HepG2 (cell line): ENCODE measurements around the gene KIFAP3.

Source experiments
- CREM ChIP-seq, 2 experiments: sonication (generic) in 1 of 2; formaldehyde crosslinking in 1 of 2; IDR thresholded peaks; 2 replicates each; pipeline versions ENCODE4 v1.4.0 to v1.6.1; 2016 to 2020; ENCODE audit warnings: antibody characterized with exemption in 1 of 2, mild to moderate bottlenecking in 1 of 2, missing genetic modification reagents in 1 of 2
- ELF1 ChIP-seq: sonication (generic); formaldehyde crosslinking; IDR thresholded peaks from 2 replicates; pipeline ENCODE4 v1.4.0; 2020; ENCODE audit warnings: missing genetic modification reagents
- FOXA3 ChIP-seq: IDR thresholded peaks from 2 replicates; pipeline ENCODE4 v1.6.1; 2016; ENCODE audit warnings: missing genetic modification reagents, missing compliant biosample characterization
- REXO4 ChIP-seq: sonication (generic); formaldehyde crosslinking; IDR thresholded peaks from 2 replicates; pipeline ENCODE4 v1.8.0; 2022; ENCODE audit warnings: missing genetic modification reagents, mild to moderate bottlenecking, borderline replicate concordance
- RXRA ChIP-seq: sonication (generic); formaldehyde crosslinking; IDR thresholded peaks from 2 replicates; pipeline ENCODE4 v1.5.1; 2020; ENCODE audit warnings: missing genetic modification reagents
- SRF ChIP-seq: IDR thresholded peaks from 2 replicates; pipeline ENCODE4 v1.6.1; 2011; ENCODE audit warnings: mild to moderate bottlenecking, low read depth, low read length, moderate library complexity
- TAF1 ChIP-seq: sonication (generic); formaldehyde crosslinking; IDR thresholded peaks from 2 replicates; pipeline ENCODE4 v1.4.0; 2020; ENCODE audit warnings: missing genetic modification reagents
- TF ChIP-seq, protein P1 (sequence below): sonication (generic); formaldehyde crosslinking; IDR thresholded peaks from 2 replicates; pipeline ENCODE4 v1.5.0; 2020; ENCODE audit warnings: missing genetic modification reagents
- TF ChIP-seq, protein P2 (sequence below): sonication (generic); formaldehyde crosslinking; IDR thresholded peaks from 2 replicates; pipeline ENCODE4 v1.4.0; 2020; ENCODE audit warnings: low read depth, missing genetic modification reagents

DNA sequence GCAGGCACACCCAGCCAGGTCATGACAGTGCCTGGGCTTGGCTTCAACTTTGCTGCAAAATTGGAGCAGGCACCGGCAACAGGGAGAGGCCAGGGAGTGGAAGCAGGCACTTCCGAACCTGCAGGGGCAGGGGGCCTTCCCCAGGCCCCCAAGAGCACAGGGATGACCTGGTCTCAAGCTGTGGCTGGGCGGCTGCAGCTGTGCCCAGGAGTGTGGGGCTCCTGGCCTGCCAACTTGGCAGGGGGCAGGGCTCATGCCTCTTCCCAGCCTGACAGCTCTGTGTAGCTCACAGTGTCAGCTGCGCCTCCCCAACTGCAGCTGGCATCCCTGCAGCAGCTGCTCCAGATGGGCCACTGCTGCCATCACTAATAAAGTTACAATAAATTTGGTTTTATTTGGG is 129.3 kb downstream of the KIFAP3 start:
- TF ChIP-seq, protein P1, sequence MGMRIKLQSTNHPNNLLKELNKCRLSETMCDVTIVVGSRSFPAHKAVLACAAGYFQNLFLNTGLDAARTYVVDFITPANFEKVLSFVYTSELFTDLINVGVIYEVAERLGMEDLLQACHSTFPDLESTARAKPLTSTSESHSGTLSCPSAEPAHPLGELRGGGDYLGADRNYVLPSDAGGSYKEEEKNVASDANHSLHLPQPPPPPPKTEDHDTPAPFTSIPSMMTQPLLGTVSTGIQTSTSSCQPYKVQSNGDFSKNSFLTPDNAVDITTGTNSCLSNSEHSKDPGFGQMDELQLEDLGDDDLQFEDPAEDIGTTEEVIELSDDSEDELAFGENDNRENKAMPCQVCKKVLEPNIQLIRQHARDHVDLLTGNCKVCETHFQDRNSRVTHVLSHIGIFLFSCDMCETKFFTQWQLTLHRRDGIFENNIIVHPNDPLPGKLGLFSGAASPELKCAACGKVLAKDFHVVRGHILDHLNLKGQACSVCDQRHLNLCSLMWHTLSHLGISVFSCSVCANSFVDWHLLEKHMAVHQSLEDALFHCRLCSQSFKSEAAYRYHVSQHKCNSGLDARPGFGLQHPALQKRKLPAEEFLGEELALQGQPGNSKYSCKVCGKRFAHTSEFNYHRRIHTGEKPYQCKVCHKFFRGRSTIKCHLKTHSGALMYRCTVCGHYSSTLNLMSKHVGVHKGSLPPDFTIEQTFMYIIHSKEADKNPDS (CRISPR knock-in tag) = no peak
- TF ChIP-seq RXRA (CRISPR knock-in tag) = no peak
- no peak for TF ChIP-seq REXO4 (CRISPR knock-in tag)
- no peak for TF ChIP-seq CREM (IDR thresholded peaks at IDR 0.05)
- TF ChIP-seq CREM (CRISPR knock-in tag; IDR thresholded peaks at IDR 0.05) = no peak
- no peak for TF ChIP-seq SRF
- no peak for TF ChIP-seq TAF1 (CRISPR knock-in tag)
- TF ChIP-seq, protein P2, sequence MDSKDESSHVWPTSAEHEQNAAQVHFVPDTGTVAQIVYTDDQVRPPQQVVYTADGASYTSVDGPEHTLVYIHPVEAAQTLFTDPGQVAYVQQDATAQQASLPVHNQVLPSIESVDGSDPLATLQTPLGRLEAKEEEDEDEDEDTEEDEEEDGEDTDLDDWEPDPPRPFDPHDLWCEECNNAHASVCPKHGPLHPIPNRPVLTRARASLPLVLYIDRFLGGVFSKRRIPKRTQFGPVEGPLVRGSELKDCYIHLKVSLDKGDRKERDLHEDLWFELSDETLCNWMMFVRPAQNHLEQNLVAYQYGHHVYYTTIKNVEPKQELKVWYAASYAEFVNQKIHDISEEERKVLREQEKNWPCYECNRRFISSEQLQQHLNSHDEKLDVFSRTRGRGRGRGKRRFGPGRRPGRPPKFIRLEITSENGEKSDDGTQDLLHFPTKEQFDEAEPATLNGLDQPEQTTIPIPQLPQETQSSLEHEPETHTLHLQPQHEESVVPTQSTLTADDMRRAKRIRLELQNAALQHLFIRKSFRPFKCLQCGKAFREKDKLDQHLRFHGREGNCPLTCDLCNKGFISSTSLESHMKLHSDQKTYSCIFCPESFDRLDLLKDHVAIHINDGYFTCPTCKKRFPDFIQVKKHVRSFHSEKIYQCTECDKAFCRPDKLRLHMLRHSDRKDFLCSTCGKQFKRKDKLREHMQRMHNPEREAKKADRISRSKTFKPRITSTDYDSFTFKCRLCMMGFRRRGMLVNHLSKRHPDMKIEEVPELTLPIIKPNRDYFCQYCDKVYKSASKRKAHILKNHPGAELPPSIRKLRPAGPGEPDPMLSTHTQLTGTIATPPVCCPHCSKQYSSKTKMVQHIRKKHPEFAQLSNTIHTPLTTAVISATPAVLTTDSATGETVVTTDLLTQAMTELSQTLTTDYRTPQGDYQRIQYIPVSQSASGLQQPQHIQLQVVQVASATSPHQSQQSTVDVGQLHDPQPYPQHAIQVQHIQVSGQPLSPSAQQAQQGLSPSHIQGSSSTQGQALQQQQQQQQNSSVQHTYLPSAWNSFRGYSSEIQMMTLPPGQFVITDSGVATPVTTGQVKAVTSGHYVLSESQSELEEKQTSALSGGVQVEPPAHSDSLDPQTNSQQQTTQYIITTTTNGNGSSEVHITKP (CRISPR knock-in tag) = no peak
- TF ChIP-seq FOXA3 (CRISPR knock-in tag) = no peak
- no peak for TF ChIP-seq ELF1 (CRISPR knock-in tag)
